K562 (cell line): ENCODE measurements around the gene IQGAP3. TPM values are rescaled to one million over a fixed set of nuclear protein-coding genes. Genes with fewer than 3 reads are reported as not detected.
A peak's percentile ranks its signal among the peaks of the same experiment; 100 is the strongest.

ENCODE experiments used
- CTBP1 ChIP-seq: fragments of 450-650 bp; IDR thresholded peaks from 2 replicates; pipeline ENCODE4 v1.6.1; 2016; ENCODE audit warnings: borderline replicate concordance
- CTCFL ChIP-seq: IDR thresholded peaks from 2 replicates; pipeline ENCODE4 v1.6.1; 2011; ENCODE audit warnings: borderline replicate concordance, low read depth, mild to moderate bottlenecking, moderate library complexity, low read length; ENCODE audit not compliant: insufficient read depth, poor library complexity, severe bottlenecking
- ETV1 ChIP-seq: fragments of 450-650 bp; conservative IDR thresholded peaks from 2 replicates; pipeline ENCODE4 v1.6.1; 2016; ENCODE audit warnings: missing genetic modification characterization, control low read depth, low read depth, missing compliant biosample characterization
- FOXA1 ChIP-seq: fragments of 450-650 bp; IDR thresholded peaks from 2 replicates; pipeline ENCODE4 v1.6.1; 2016; ENCODE audit warnings: mild to moderate bottlenecking, borderline replicate concordance
- HLTF ChIP-seq: fragments of 450-650 bp; IDR thresholded peaks from 2 replicates; pipeline ENCODE4 v1.6.1; 2016
- HNRNPUL1 ChIP-seq: fragments of 200-400 bp; formaldehyde crosslinking; IDR thresholded peaks from 2 replicates; pipeline ENCODE4 v1.6.1; 2017; ENCODE audit warnings: low read length
- JUND ChIP-seq, 2 experiments: IDR thresholded peaks; 2 replicates in 1 of 2; 3 replicates in 1 of 2; pipeline ENCODE4 v1.6.1; 2011; ENCODE audit warnings: borderline replicate concordance in 2 of 2, low read depth in 2 of 2, low read length in 2 of 2, improper control_type of control experiment in 1 of 2, missing biosample characterization in 1 of 2, missing genetic modification characterization in 1 of 2, missing genetic modification reagents in 1 of 2
- MEIS2 ChIP-seq: fragments of 450-650 bp; IDR thresholded peaks from 2 replicates; pipeline ENCODE4 v1.6.1; 2014; ENCODE audit warnings: mild to moderate bottlenecking; ENCODE audit not compliant: partially characterized antibody
- MIER1 ChIP-seq: fragments of 450-650 bp; IDR thresholded peaks from 2 replicates; pipeline ENCODE4 v1.6.1; 2016; ENCODE audit warnings: antibody characterized with exemption, mild to moderate bottlenecking, low read depth
- PHTF2 ChIP-seq: fragments of 250-450 bp; sonication (Bioruptor Pico); IDR thresholded peaks from 2 replicates; pipeline ENCODE4 v1.5.0; 2021; ENCODE audit warnings: mild to moderate bottlenecking
- PTBP1 ChIP-seq: fragments of 200-400 bp; formaldehyde crosslinking; IDR thresholded peaks from 2 replicates; pipeline ENCODE4 v1.6.1; 2017; ENCODE audit warnings: low read depth, low read length
- RFX5 ChIP-seq: IDR thresholded peaks from 2 replicates; pipeline ENCODE4 v1.6.1; 2011; ENCODE audit warnings: low read depth, mild to moderate bottlenecking, improper control_type of control experiment, low read length
- SMAD1 ChIP-seq: fragments of 150-350 bp; IDR thresholded peaks from 2 replicates; pipeline ENCODE4 v1.6.1; 2014; ENCODE audit warnings: low read length, low read depth; ENCODE audit not compliant: partially characterized antibody
- SRSF3 ChIP-seq: fragments of 200-400 bp; formaldehyde crosslinking; IDR thresholded peaks from 2 replicates; pipeline ENCODE4 v1.6.1; 2016; ENCODE audit warnings: mild to moderate bottlenecking, low read length, moderate library complexity; ENCODE audit not compliant: insufficient read depth
- TAF15 ChIP-seq: fragments of 200-400 bp; formaldehyde crosslinking; IDR thresholded peaks from 2 replicates; pipeline ENCODE4 v1.6.1; 2017; ENCODE audit warnings: mild to moderate bottlenecking, low read depth, low read length, moderate library complexity
- TFAM ChIP-seq: fragments of 250-450 bp; sonication (Bioruptor Pico); conservative IDR thresholded peaks from 2 replicates; pipeline ENCODE4 v1.5.0; 2021; ENCODE audit warnings: mild to moderate bottlenecking, moderate library complexity
- TFE3 ChIP-seq: fragments of 450-650 bp; formaldehyde crosslinking; IDR thresholded peaks from 2 replicates; pipeline ENCODE4 v1.4.0; 2020; ENCODE audit warnings: mild to moderate bottlenecking, mixed read lengths
- U2AF2 ChIP-seq: fragments of 200-400 bp; formaldehyde crosslinking; optimal IDR thresholded peaks from 2 replicates; pipeline ENCODE3; 2017; ENCODE audit warnings: low read depth, mild to moderate bottlenecking, low read length
- ZBTB34 ChIP-seq: fragments of 250-450 bp; sonication (Bioruptor Pico); IDR thresholded peaks from 2 replicates; pipeline ENCODE4 v1.8.0; 2021; ENCODE audit warnings: mild to moderate bottlenecking, moderate library complexity
- ZC3H8 ChIP-seq: fragments of 450-650 bp; IDR thresholded peaks from 2 replicates; pipeline ENCODE4 v1.6.1; 2017
- ZNF134 ChIP-seq: fragments of 250-450 bp; sonication (Bioruptor Pico); conservative IDR thresholded peaks from 2 replicates; pipeline ENCODE4 v1.4.0; 2020
- ZNF583 ChIP-seq: fragments of 250-450 bp; sonication (Bioruptor Pico); IDR thresholded peaks from 2 replicates; pipeline ENCODE4 v1.4.0; 2020
- ZNF696 ChIP-seq: fragments of 250-450 bp; sonication (Bioruptor Pico); conservative IDR thresholded peaks from 2 replicates; pipeline ENCODE4 v1.4.0; 2020; ENCODE audit warnings: mild to moderate bottlenecking, moderate library complexity
- ZNF76 ChIP-seq: fragments of 250-450 bp; sonication (Bioruptor Pico); IDR thresholded peaks from 2 replicates; pipeline ENCODE4 v1.4.0; 2020; ENCODE audit warnings: mild to moderate bottlenecking, moderate library complexity, borderline replicate concordance
- polyA plus RNA-seq, 8 experiments: library from polyadenylated mRNA; depleted of rRNA in 4 of 8; stranded (reverse) in 5 of 8; unstranded in 3 of 8; fragments of >200 nt; fragmentation: Nextera tagmentation in 2 of 8; fragmentation: Illumina TruSeq in 1 of 8; extraction: Ambion mirVana in 2 of 8; extraction: Trizol in 1 of 8; gene quantifications; 2 replicates each; pipeline versions ENCODE4 v1.2.1 to v1.2.3, GENCODE V29; 2011 to 2014; ENCODE audit warnings: inconsistent platforms in 1 of 8, missing spikeins in 1 of 8
- total RNA-seq, 7 experiments: library from RNA; depleted of rRNA in 6 of 7; stranded (reverse); fragments of >200 nt in 6 of 7; fragmentation: Illumina TruSeq in 2 of 7; extraction: Trizol in 2 of 7; gene quantifications; 2 replicates each; pipeline versions ENCODE4 v1.2.1 to v1.2.3, GENCODE V29; 2011 to 2021; ENCODE audit warnings: low replicate concordance in 1 of 7

IQGAP3 gene
- total and polyA plus RNA-seq, 9 of the 15 experiments (the other 6 are each of a cell fraction or from before 2014, with no cell fraction given): 1.4 to 16.6 (median 11.9) TPM

GRCh38 chr1:156504821-156505678 is 67.3 kb downstream of the IQGAP3 start (continued):
- TF ChIP-seq ZBTB34 (CRISPR knock-in tag) (no peak), RFX5 (peak; percentile 54; the same call in 1 of the 2 replicates), PHTF2 (CRISPR knock-in tag) (no peak), ETV1 (tag) (peak; percentile 84), FOXA1 (no peak), ZC3H8 (no peak), U2AF2 (no peak), HLTF (no peak), MEIS2 (peak; percentile 33), SRSF3 (no peak), PTBP1 (no peak), TFE3 (CRISPR knock-in tag) (peak; percentile 87), MIER1 (0 out of 2 replicates have a peak, but pooled peaks have one; percentile 54), SMAD1 (no peak), ZNF134 (CRISPR knock-in tag) (no peak; the same call in 1 of the 2 replicates), ZNF76 (CRISPR knock-in tag) (no peak), ZNF696 (CRISPR knock-in tag) (no peak), ZNF583 (CRISPR knock-in tag) (0 out of 2 replicates have a peak, but pooled peaks have one; percentile 61), TFAM (no peak), CTBP1 (peak; percentile 75), JUND (IDR thresholded peaks at IDR 0.05; ENCODE audit: borderline replicate concordance, low read depth, low read length) (peak; percentile 88), JUND (tag; IDR thresholded peaks at IDR 0.05; ENCODE audit: borderline replicate concordance, low read depth, low read length) (peak; percentile 69; the same call in 1 of the 3 replicates), HNRNPUL1 (no peak), TAF15 (no peak), CTCFL (no peak)
